Thyroid gland (tissue), 4 donors: ENCODE measurements around the gene SMG6.

Experiments used
- CTCF ChIP-seq, 6 experiments: fragments of 200-600 bp in 3 of 6; fragments of 450-650 bp in 3 of 6; sonication (generic) in 3 of 6; IDR thresholded peaks; one replicate each; pipeline ENCODE4 v1.5.1; 2016 to 2019; ENCODE audit warnings: antibody characterized with exemption in 6 of 6, mild to moderate bottlenecking in 2 of 6, inconsistent platforms in 1 of 6, moderate library complexity in 1 of 6
- POLR2A ChIP-seq, 2 donors: fragments of 450-650 bp; IDR thresholded peaks; one replicate each; pipeline ENCODE4 v1.6.1; 2017; ENCODE audit warnings: antibody characterized with exemption in 2 of 2, mild to moderate bottlenecking in 2 of 2, moderate library complexity in 1 of 2

GRCh38 chr17:2146132-2146871 lies 157.3 kb downstream of the SMG6 start:
- TF ChIP-seq CTCF (IDR thresholded peaks at IDR 0.05) (no peak), POLR2A (IDR thresholded peaks at IDR 0.05) (no peak)
